ENCODE measurements around the gene APBB2.

- TF ChIP-seq CTCF (IDR thresholded peaks at IDR 0.05; ENCODE audit: low read depth, low read length, missing input control) (no peak), SP1 (IDR thresholded peaks at IDR 0.05) (no peak), RAD21 (IDR thresholded peaks at IDR 0.05) (no peak), MAX (IDR thresholded peaks at IDR 0.05) (no peak), GABPA (IDR thresholded peaks at IDR 0.05 in 1 of 2, conservative IDR thresholded peaks at IDR 0.05 in 1 of 2) (no peak), TAF1 (conservative IDR thresholded peaks at IDR 0.05) (no peak), ATF3 (IDR thresholded peaks at IDR 0.05) (no peak), REST (IDR thresholded peaks at IDR 0.05) (no peak), NR2F2 (IDR thresholded peaks at IDR 0.05) (no peak), YY1 (IDR thresholded peaks at IDR 0.05) (no peak), JUND (IDR thresholded peaks at IDR 0.05) (no peak), FOXA1 (IDR thresholded peaks at IDR 0.05) (no peak), EGR1 (IDR thresholded peaks at IDR 0.05; ENCODE audit: low read depth in 2 of 2) (no peak)
- TF ChIP-seq, protein P1, sequence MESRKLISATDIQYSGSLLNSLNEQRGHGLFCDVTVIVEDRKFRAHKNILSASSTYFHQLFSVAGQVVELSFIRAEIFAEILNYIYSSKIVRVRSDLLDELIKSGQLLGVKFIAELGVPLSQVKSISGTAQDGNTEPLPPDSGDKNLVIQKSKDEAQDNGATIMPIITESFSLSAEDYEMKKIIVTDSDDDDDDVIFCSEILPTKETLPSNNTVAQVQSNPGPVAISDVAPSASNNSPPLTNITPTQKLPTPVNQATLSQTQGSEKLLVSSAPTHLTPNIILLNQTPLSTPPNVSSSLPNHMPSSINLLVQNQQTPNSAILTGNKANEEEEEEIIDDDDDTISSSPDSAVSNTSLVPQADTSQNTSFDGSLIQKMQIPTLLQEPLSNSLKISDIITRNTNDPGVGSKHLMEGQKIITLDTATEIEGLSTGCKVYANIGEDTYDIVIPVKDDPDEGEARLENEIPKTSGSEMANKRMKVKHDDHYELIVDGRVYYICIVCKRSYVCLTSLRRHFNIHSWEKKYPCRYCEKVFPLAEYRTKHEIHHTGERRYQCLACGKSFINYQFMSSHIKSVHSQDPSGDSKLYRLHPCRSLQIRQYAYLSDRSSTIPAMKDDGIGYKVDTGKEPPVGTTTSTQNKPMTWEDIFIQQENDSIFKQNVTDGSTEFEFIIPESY (IDR thresholded peaks at IDR 0.05): no peak
These were observed 323.6 kb downstream of the APBB2 start for GRCh38 chr4:40890764-40891163.

All from liver (tissue), 3 donors.